T-cell (primary cell): ENCODE results near the gene PATJ. TPM values are rescaled to one million over a fixed set of nuclear protein-coding genes. Genes with fewer than 3 reads are reported as not detected.

Experiments
- ATAC-seq, 4 experiments: fragments of 200-7000 bp in 3 of 4; fragments of 150-1000 bp in 1 of 4; cut with Tn5 transposase; replicated peaks in 1 of 4; 1 replicate in 3 of 4; 2 replicates in 1 of 4; pipeline ENCODE4 v1.10.0; 2021; ENCODE audit warnings: moderate library complexity in 3 of 4, mild to moderate bottlenecking in 2 of 4, moderate number of reproducible peaks in 1 of 4
- CTCF ChIA-PET, 2 donors: fragments of 300-600 bp; sonication (Branson Sonifier 250); formaldehyde crosslinking; loops; one replicate each; lab custom pipeline; 2022; ENCODE audit warnings: antibody characterized with exemption in 2 of 2; lab: Charles Lee
- POLR2A ChIA-PET, 2 donors: fragments of 300-600 bp; sonication (Branson Sonifier 250); formaldehyde crosslinking; loops; one replicate each; lab custom pipeline; 2022; ENCODE audit warnings: antibody characterized with exemption in 2 of 2; lab: Charles Lee
- DNase-seq, 35 experiments: peaks; one replicate each; pipeline versions ENCODE4 v3.0.0 to v3.0.0-alpha.2; 2013 to 2023
- H3K27ac ChIP-seq: one replicate; pipeline ENCODE4 v1.5.1; 2013; ENCODE audit warnings: low read length
- H3K27me3 ChIP-seq, 2 experiments: replicated peaks in 1 of 2; 1 replicate in 1 of 2; 2 replicates in 1 of 2; pipeline versions ENCODE4 v1.6.1 to v1.7.0; 2013; ENCODE audit warnings: low read length in 1 of 2, mixed read lengths in 1 of 2; ENCODE audit not compliant: control insufficient read depth in 2 of 2, insufficient read depth in 2 of 2; ENCODE audit errors: extremely low read depth in 1 of 2
- H3K36me3 ChIP-seq, 2 donors: 1 replicate in 1 of 2; 2 replicates in 1 of 2; pipeline versions ENCODE4 v1.6.1 to v1.7.0; 2013; ENCODE audit warnings: low read length in 1 of 2; ENCODE audit not compliant: control insufficient read depth in 2 of 2, insufficient read depth in 1 of 2; ENCODE audit errors: extremely low read depth in 1 of 2
- H3K4me1 ChIP-seq, 2 experiments: 1 replicate in 1 of 2; 2 replicates in 1 of 2; pipeline versions ENCODE4 v1.6.1 to v1.7.0; 2013; ENCODE audit warnings: low read length in 2 of 2, mixed read lengths in 1 of 2; ENCODE audit not compliant: insufficient read depth in 2 of 2, control insufficient read depth in 1 of 2; ENCODE audit errors: extremely low read depth in 1 of 2
- H3K4me3 ChIP-seq, 2 donors: 1 replicate in 1 of 2; 2 replicates in 1 of 2; pipeline versions ENCODE4 v1.5.1 to v1.7.0; 2013; ENCODE audit warnings: mild to moderate bottlenecking in 2 of 2, low read length in 1 of 2, moderate library complexity in 1 of 2; ENCODE audit not compliant: control insufficient read depth in 1 of 2; ENCODE audit errors: extremely low read depth in 1 of 2
- H3K9me3 ChIP-seq: 2 replicates; pipeline ENCODE4 v1.7.0; 2013
- H3K27ac Mint-ChIP-seq, 2 donors: one replicate each; pipeline ENCODE4 v1.8.0; 2020 to 2021; ENCODE audit warnings: mild to moderate bottlenecking in 2 of 2, mixed read lengths in 2 of 2
- H3K27me3 Mint-ChIP-seq, 2 donors: one replicate each; pipeline ENCODE4 v1.8.0; 2021 to 2022; ENCODE audit warnings: mixed read lengths in 2 of 2
- H3K36me3 Mint-ChIP-seq: one replicate; pipeline ENCODE4 v1.8.0; 2021; ENCODE audit warnings: mixed read lengths
- H3K4me1 Mint-ChIP-seq, 3 donors: one replicate each; pipeline ENCODE4 v1.8.0; 2020 to 2022; ENCODE audit warnings: mixed read lengths in 3 of 3, mild to moderate bottlenecking in 1 of 3
- H3K4me3 Mint-ChIP-seq, 3 donors: one replicate each; pipeline ENCODE4 v1.8.0; 2020 to 2022; ENCODE audit warnings: mild to moderate bottlenecking in 3 of 3, mixed read lengths in 3 of 3, moderate library complexity in 3 of 3
- H3K9me3 Mint-ChIP-seq, 3 donors: one replicate each; pipeline ENCODE4 v1.8.0; 2020 to 2022; ENCODE audit warnings: mixed read lengths in 3 of 3
- WGBS: methylation state at CpG from one replicate; pipeline ENCODE4 v1.1.5; 2013; ENCODE audit warnings: missing lambda C conversion rate; ENCODE audit not compliant: insufficient coverage; 5-methylcytosine and 5-hydroxymethylcytosine counted together
- total RNA-seq, 35 experiments: library from RNA in 6 of 35; stranded (reverse) in 6 of 35; fragments of 120-200 nt in 1 of 35; gene quantifications; one replicate each; pipeline versions ENCODE4 v1.2.1 to v1.2.4 and lab custom pipeline; 2013 to 2026

Gene PATJ
- total RNA-seq, 5 donors from 2014 or later (not counting 1 experiment from before 2014, with no cell fraction given), result 31.3 to 65.3 (median 35.7) TPM

GRCh38 chr1:61808321-61808720, 66.0 kb downstream of the PATJ start:
- H3K4me1 Mint-ChIP-seq, result no peaks in the 10 kb centered on the region
- no peaks in the 10 kb centered on the region for H3K4me1 ChIP-seq
- H3K27ac Mint-ChIP-seq, result no peak overlapping the region
- ChIA-PET POLR2A (no interaction called here), CTCF (no interaction called here)
- WGBS, result 100% methylated on average over 1 of the region's 4 CpGs
- H3K9me3 Mint-ChIP-seq, result no peaks in the 10 kb centered on the region
- no peak overlapping the region for H3K4me3 ChIP-seq
- H3K36me3 Mint-ChIP-seq, result peaks cover 41% of the 10 kb centered on the region
- no peak for ATAC-seq
- no peaks in the 10 kb centered on the region for H3K27me3 ChIP-seq
- no peak overlapping the region for H3K4me3 Mint-ChIP-seq
- H3K9me3 ChIP-seq, result no peaks in the 10 kb centered on the region
- H3K27ac ChIP-seq, result no peak overlapping the region
- H3K36me3 ChIP-seq, result peaks cover 0 to 11% of the 10 kb centered on the region in 2 donors
- no peak for DNase-seq
- no peaks in the 10 kb centered on the region for H3K27me3 Mint-ChIP-seq

GRCh38 chr1:61808968-61809367, 66.7 kb downstream of the PATJ start:
- H3K4me1 ChIP-seq, result no peaks in the 10 kb centered on the region
- CTCF ChIA-PET, result no interaction called here
- no peak overlapping the region for H3K27ac ChIP-seq
- no peak overlapping the region for H3K4me3 ChIP-seq
- no peaks in the 10 kb centered on the region for H3K27me3 Mint-ChIP-seq
- 83% methylated on average over 1 of the region's 4 CpGs for WGBS
- ATAC-seq, result no peak
- no peaks in the 10 kb centered on the region for H3K9me3 ChIP-seq
- POLR2A ChIA-PET, result no interaction called here
- H3K4me1 Mint-ChIP-seq, result no peaks in the 10 kb centered on the region
- no peak overlapping the region for H3K4me3 Mint-ChIP-seq
- DNase-seq, result no peak
- H3K9me3 Mint-ChIP-seq, result no peaks in the 10 kb centered on the region
- no peaks in the 10 kb centered on the region for H3K27me3 ChIP-seq
- no peak overlapping the region for H3K27ac Mint-ChIP-seq
- peaks cover 0 to 11% of the 10 kb centered on the region in 2 donors for H3K36me3 ChIP-seq
- H3K36me3 Mint-ChIP-seq, result peaks cover 40% of the 10 kb centered on the region

- Mint-ChIP-seq H3K4me3 (no peak overlapping the region), H3K4me1 (no peaks in the 10 kb centered on the region), H3K36me3 (peaks cover 35% of the 10 kb centered on the region), H3K27ac (no peak overlapping the region), H3K27me3 (no peaks in the 10 kb centered on the region), H3K9me3 (no peaks in the 10 kb centered on the region)
- ChIA-PET CTCF (no interaction called here), POLR2A (no interaction called here)
- WGBS, result no CpG with 5 or more reads among the region's 1 CpG
- H3K36me3 ChIP-seq, result peaks cover 0 to 3% of the 10 kb centered on the region in 2 donors
- ATAC-seq (no peak), DNase-seq (no peak)
- no peak overlapping the region for H3K4me3 ChIP-seq
- no peaks in the 10 kb centered on the region for H3K27me3 ChIP-seq
- H3K9me3 ChIP-seq, result no peaks in the 10 kb centered on the region
- H3K4me1 ChIP-seq, result no peaks in the 10 kb centered on the region
- no peak overlapping the region for H3K27ac ChIP-seq
Measured at GRCh38 chr1:61812916-61813315, 70.6 kb downstream of the PATJ start.

- Mint-ChIP-seq H3K4me3 (no peak overlapping the region), H3K36me3 (peaks cover 44% of the 10 kb centered on the region), H3K27me3 (no peaks in the 10 kb centered on the region), H3K9me3 (no peaks in the 10 kb centered on the region), H3K27ac (no peak overlapping the region), H3K4me1 (no peaks in the 10 kb centered on the region)
- Histone ChIP-seq H3K9me3 (no peaks in the 10 kb centered on the region), H3K4me1 (no peaks in the 10 kb centered on the region), H3K27ac (no peak overlapping the region), H3K4me3 (no peak overlapping the region), H3K27me3 (no peaks in the 10 kb centered on the region), H3K36me3 (no peaks in the 10 kb centered on the region)
- POLR2A ChIA-PET, result no interaction called here
- CTCF ChIA-PET, result no interaction called here
- DNase-seq (no peak), ATAC-seq (no peak)
- WGBS, result no CpG with 5 or more reads among the region's 3 CpGs
Measured at GRCh38 chr1:61816191-61816590, 73.9 kb downstream of the PATJ start.

- DNase-seq, result no peak
- H3K36me3 Mint-ChIP-seq, result peaks cover 61% of the 10 kb centered on the region
- no CpG with 5 or more reads among the region's 1 CpG for WGBS
- H3K4me3 Mint-ChIP-seq, result no peak overlapping the region
- H3K4me1 ChIP-seq, result no peaks in the 10 kb centered on the region
- ATAC-seq, result no peak
- no peaks in the 10 kb centered on the region for H3K9me3 ChIP-seq
- POLR2A ChIA-PET, result no interaction called here
- no peak overlapping the region for H3K4me3 ChIP-seq
- H3K27me3 ChIP-seq, result no peaks in the 10 kb centered on the region
- no peaks in the 10 kb centered on the region for H3K9me3 Mint-ChIP-seq
- H3K27me3 Mint-ChIP-seq, result no peaks in the 10 kb centered on the region
- H3K36me3 ChIP-seq, result peaks cover 0 to 12% of the 10 kb centered on the region in 2 donors
- CTCF ChIA-PET, result interaction anchor here in 1 of 2 donors (0.5 to 0.6 kb wide), 4 partner anchors 44 to 723 kb away, joined by 3 to 4 read pairs (median 3); no protein-coding TSS in a partner anchor
- no peak overlapping the region for H3K27ac ChIP-seq
- no peak overlapping the region for H3K27ac Mint-ChIP-seq
- H3K4me1 Mint-ChIP-seq, result no peaks in the 10 kb centered on the region
Measured at GRCh38 chr1:61818992-61819391, 76.7 kb downstream of the PATJ start.

GRCh38 chr1:61819421-61819820, 77.1 kb downstream of the PATJ start:
- no peak overlapping the region for H3K27ac ChIP-seq
- no CpG with 5 or more reads among the region's 9 CpGs for WGBS
- no peaks in the 10 kb centered on the region for H3K9me3 Mint-ChIP-seq
- no peaks in the 10 kb centered on the region for H3K9me3 ChIP-seq
- no peak overlapping the region for H3K4me3 Mint-ChIP-seq
- ATAC-seq (no peak), DNase-seq (no peak)
- H3K27me3 Mint-ChIP-seq, result no peaks in the 10 kb centered on the region
- ChIA-PET POLR2A (no interaction called here), CTCF (interaction anchor here in 1 of 2 donors (0.5 to 0.6 kb wide), 3 partner anchors 44 to 723 kb away, joined by 3 to 4 read pairs (median 3); no protein-coding TSS in a partner anchor)
- H3K27ac Mint-ChIP-seq, result no peak overlapping the region
- peaks cover 0 to 13% of the 10 kb centered on the region in 2 donors for H3K36me3 ChIP-seq
- no peaks in the 10 kb centered on the region for H3K4me1 Mint-ChIP-seq
- no peak overlapping the region for H3K4me3 ChIP-seq
- no peaks in the 10 kb centered on the region for H3K4me1 ChIP-seq
- H3K36me3 Mint-ChIP-seq, result peaks cover 64% of the 10 kb centered on the region
- H3K27me3 ChIP-seq, result no peaks in the 10 kb centered on the region

GRCh38 chr1:61825393-61825792, 83.1 kb downstream of the PATJ start:
- Mint-ChIP-seq H3K36me3 (peaks cover 85% of the 10 kb centered on the region), H3K4me1 (no peaks in the 10 kb centered on the region), H3K27me3 (no peaks in the 10 kb centered on the region), H3K9me3 (no peaks in the 10 kb centered on the region), H3K4me3 (no peak overlapping the region), H3K27ac (no peak overlapping the region)
- peaks cover 0 to 36% of the 10 kb centered on the region in 2 donors for H3K36me3 ChIP-seq
- no peak overlapping the region for H3K27ac ChIP-seq
- no peaks in the 10 kb centered on the region for H3K27me3 ChIP-seq
- H3K4me3 ChIP-seq, result no peak overlapping the region
- H3K9me3 ChIP-seq, result no peaks in the 10 kb centered on the region
- H3K4me1 ChIP-seq, result no peaks in the 10 kb centered on the region
- ChIA-PET CTCF (no interaction called here), POLR2A (interaction anchor here in 1 of 2 donors (0.6 kb wide), 1 partner anchor 438 kb away, joined by 8 read pairs; no protein-coding TSS in a partner anchor)
- no peak for DNase-seq
- ATAC-seq, result no peak
- WGBS, result no CpG with 5 or more reads among the region's 1 CpG
